HCT116 (cell line): ENCODE results near the gene MEIOC. TPM values are rescaled to one million over a fixed set of nuclear protein-coding genes. Genes with fewer than 3 reads are reported as not detected.

ENCODE experiments used
- ATAC-seq: fragments of 200-7000 bp; cut with Tn5 transposase; 2 replicates; pipeline ENCODE4 v1.9.1; 2020; ENCODE audit warnings: mild to moderate bottlenecking, moderate library complexity
- BruUV-seq: library from RNA; stranded (reverse); fragments of 400-500 nt; replicated peaks from 2 replicates; lab custom pipeline; 2021; lab: Mats Ljungman, UMichigan
- CTCF ChIA-PET: fragments of 300-600 bp; sonication (Branson Sonifier 250); formaldehyde crosslinking; loops from one replicate; lab custom pipeline; 2021; ENCODE audit warnings: antibody characterized with exemption; lab: Charles Lee
- POLR2A ChIA-PET: fragments of 300-600, 350-600 bp; sonication (Branson Sonifier 250); formaldehyde crosslinking; loops from one replicate; lab custom pipeline; 2021; ENCODE audit warnings: antibody characterized with exemption; lab: Charles Lee
- RAD21 ChIA-PET, 2 experiments: fragments of 300-600 bp; sonication (Branson Sonifier 250); formaldehyde crosslinking; loops; one replicate each; lab custom pipeline; 2023; ENCODE audit warnings: low total read pairs in 2 of 2; ENCODE audit not compliant: uncharacterized antibody in 2 of 2, unreplicated experiment in 2 of 2, low non-redundant PET in 1 of 2; lab: Charles Lee
- DNase-seq: peaks from one replicate; pipeline ENCODE4 v3.0.0-alpha.2; 2010; ENCODE audit warnings: low read depth, low spot score
- H2AFZ ChIP-seq: fragments of 200-600 bp; shearing (Covaris generic), sonication (generic); 2 replicates; pipeline ENCODE4 v1.6.1; 2017; ENCODE audit warnings: low read depth, mixed run types, mixed read lengths, antibody characterized with exemption, low read length; ENCODE audit not compliant: poor library complexity, severe bottlenecking
- H3K27ac ChIP-seq: 2 replicates; pipeline ENCODE4 v1.5.1; 2012; ENCODE audit warnings: low read depth, low read length
- H3K27me3 ChIP-seq: fragments of 200-600 bp; sonication (generic); 2 replicates; pipeline ENCODE4 v1.6.1; 2016; ENCODE audit warnings: mixed run types, low read length, mixed read lengths; ENCODE audit not compliant: insufficient read depth
- H3K36me3 ChIP-seq, 2 experiments: fragments of 200-500 bp in 1 of 2; fragments of 200-600 bp in 1 of 2; sonication (Bioruptor generic) in 1 of 2; sonication (generic) in 1 of 2; 2 replicates each; pipeline versions ENCODE4 v1.5.1 to v1.6.1; 2014 to 2016; ENCODE audit warnings: low read length in 2 of 2, inconsistent platforms in 1 of 2, mixed read lengths in 1 of 2, mixed run types in 1 of 2; ENCODE audit not compliant: insufficient read depth in 2 of 2, control insufficient read depth in 1 of 2
- H3K4me1 ChIP-seq, 2 experiments: fragments of 200-600 bp in 1 of 2; sonication (generic) in 1 of 2; 2 replicates each; pipeline versions ENCODE4 v1.5.1 to v1.6.1; 2012 to 2017; ENCODE audit warnings: low read length in 2 of 2, inconsistent platforms in 1 of 2, mild to moderate bottlenecking in 1 of 2, mixed read lengths in 1 of 2, mixed run types in 1 of 2, moderate library complexity in 1 of 2; ENCODE audit not compliant: insufficient read depth in 2 of 2, control insufficient read depth in 1 of 2
- H3K4me2 ChIP-seq: fragments of 200-600 bp; sonication (generic); 2 replicates; pipeline ENCODE4 v1.6.1; 2017; ENCODE audit warnings: mixed run types, low read length, mixed read lengths
- H3K4me3 ChIP-seq, 2 experiments: fragments of 200-600 bp in 1 of 2; sonication (generic) in 1 of 2; replicated peaks in 1 of 2; 2 replicates each; pipeline ENCODE4 v1.5.1; 2011 to 2016; ENCODE audit warnings: low read length in 2 of 2, control low read depth in 1 of 2, low read depth in 1 of 2, mild to moderate bottlenecking in 1 of 2, mixed read lengths in 1 of 2, mixed run types in 1 of 2
- H3K79me2 ChIP-seq: fragments of 200-600 bp; sonication (generic); 2 replicates; pipeline ENCODE4 v1.6.1; 2017; ENCODE audit warnings: mild to moderate bottlenecking, mixed run types, low read length, moderate library complexity, mixed read lengths; ENCODE audit not compliant: insufficient read depth
- H3K9ac ChIP-seq: fragments of 200-600 bp; sonication (generic); 2 replicates; pipeline ENCODE4 v1.6.1; 2016; ENCODE audit warnings: low read length, mixed read lengths
- H3K9me2 ChIP-seq: fragments of 200-600 bp; sonication (generic), shearing (Covaris generic); 2 replicates; pipeline ENCODE4 v1.6.1; 2017; ENCODE audit warnings: mixed run types, mild to moderate bottlenecking, moderate library complexity; ENCODE audit not compliant: insufficient read depth
- H3K9me3 ChIP-seq, 2 experiments: fragments of 200-500 bp in 1 of 2; fragments of 200-600 bp in 1 of 2; sonication (Bioruptor generic) in 1 of 2; sonication (generic) in 1 of 2; 2 replicates each; pipeline ENCODE4 v1.6.1; 2014 to 2017; ENCODE audit warnings: low read length in 2 of 2, mixed read lengths in 2 of 2, inconsistent platforms in 1 of 2, low read depth in 1 of 2, mild to moderate bottlenecking in 1 of 2, mixed run types in 1 of 2, moderate library complexity in 1 of 2; ENCODE audit not compliant: control insufficient read depth in 1 of 2, insufficient read depth in 1 of 2
- H4K20me1 ChIP-seq: fragments of 200-600 bp; sonication (generic), shearing (Covaris generic); 2 replicates; pipeline ENCODE4 v1.6.1; 2017; ENCODE audit warnings: mixed run types, mild to moderate bottlenecking, moderate library complexity; ENCODE audit not compliant: insufficient read depth
- CBX3 ChIP-seq: IDR thresholded peaks from 2 replicates; pipeline ENCODE4 v1.6.1; 2012; ENCODE audit warnings: low read depth
- CEBPB ChIP-seq: IDR thresholded peaks from 2 replicates; pipeline ENCODE4 v1.6.1; 2012; ENCODE audit warnings: low read depth
- EGR1 ChIP-seq: IDR thresholded peaks from 2 replicates; pipeline ENCODE4 v1.6.1; 2012; ENCODE audit warnings: low read depth
- ELF1 ChIP-seq: IDR thresholded peaks from 2 replicates; pipeline ENCODE4 v1.6.1; 2012; ENCODE audit warnings: low read depth, borderline replicate concordance
- EZH2 ChIP-seq: fragments of 200-600 bp; sonication (generic); IDR thresholded peaks from 2 replicates; pipeline ENCODE4 v1.6.1; 2017; ENCODE audit warnings: antibody characterized with exemption, mixed run types
- FOSL1 ChIP-seq: IDR thresholded peaks from 2 replicates; pipeline ENCODE4 v1.6.1; 2012; ENCODE audit warnings: low read depth
- JUND ChIP-seq: IDR thresholded peaks from 2 replicates; pipeline ENCODE4 v1.6.1; 2012
- RAD21 ChIP-seq: IDR thresholded peaks from 2 replicates; pipeline ENCODE4 v1.6.1; 2012; ENCODE audit warnings: low read depth, mild to moderate bottlenecking
- SP1 ChIP-seq: IDR thresholded peaks from 2 replicates; pipeline ENCODE4 v1.6.1; 2012; ENCODE audit warnings: low read depth
- SRF ChIP-seq: IDR thresholded peaks from 2 replicates; pipeline ENCODE4 v1.6.1; 2012; ENCODE audit warnings: low read depth
- YY1 ChIP-seq: IDR thresholded peaks from 2 replicates; pipeline ENCODE4 v1.6.1; 2011; ENCODE audit warnings: low read length, low read depth, moderate library complexity, mild to moderate bottlenecking; ENCODE audit not compliant: insufficient replicate concordance; ENCODE audit errors: extremely low read depth
- ZFX ChIP-seq: fragments of 450-650 bp; IDR thresholded peaks from 2 replicates; pipeline ENCODE4 v1.6.1; 2017
- ZNF274 ChIP-seq: fragments of 200-500 bp; sonication (Bioruptor generic); IDR thresholded peaks from 2 replicates; pipeline ENCODE4 v1.6.1; 2014; ENCODE audit warnings: mild to moderate bottlenecking, low read depth, low read length, inconsistent platforms
- intact Hi-C: fragments of 100-400 bp; cut with micrococcal nuclease; formaldehyde crosslinking; loops from 2 replicates; pipeline ENCODE4 v1.10.0; 2022
- total RNA-seq: library from RNA; stranded (reverse); gene quantifications from one replicate; pipeline ENCODE4 v1.2.1, GENCODE V29; 2021; ENCODE audit not compliant: unreplicated experiment
- TF ChIP-seq, protein P1 (sequence below): IDR thresholded peaks from 2 replicates; pipeline ENCODE4 v1.6.1; 2012
- TF ChIP-seq, protein P2 (sequence below): IDR thresholded peaks from 2 replicates; pipeline ENCODE4 v1.6.1; 2012
- TF ChIP-seq, protein P3 (sequence below), 3 experiments: fragments of 200-600 bp in 1 of 3; sonication (generic) in 1 of 3; IDR thresholded peaks in 2 of 3; conservative IDR thresholded peaks in 1 of 3; 2 replicates each; pipeline ENCODE4 v1.5.1; 2012 to 2017; ENCODE audit warnings: low read depth in 2 of 3, low read length in 2 of 3, antibody characterized with exemption in 1 of 3, borderline replicate concordance in 1 of 3, control low read depth in 1 of 3, mild to moderate bottlenecking in 1 of 3, mixed read lengths in 1 of 3, mixed run types in 1 of 3, moderate library complexity in 1 of 3; ENCODE audit not compliant: insufficient read depth in 1 of 3

The MEIOC gene
- total RNA-seq, 1 experiment from 2014 or later = not detected

DNA sequence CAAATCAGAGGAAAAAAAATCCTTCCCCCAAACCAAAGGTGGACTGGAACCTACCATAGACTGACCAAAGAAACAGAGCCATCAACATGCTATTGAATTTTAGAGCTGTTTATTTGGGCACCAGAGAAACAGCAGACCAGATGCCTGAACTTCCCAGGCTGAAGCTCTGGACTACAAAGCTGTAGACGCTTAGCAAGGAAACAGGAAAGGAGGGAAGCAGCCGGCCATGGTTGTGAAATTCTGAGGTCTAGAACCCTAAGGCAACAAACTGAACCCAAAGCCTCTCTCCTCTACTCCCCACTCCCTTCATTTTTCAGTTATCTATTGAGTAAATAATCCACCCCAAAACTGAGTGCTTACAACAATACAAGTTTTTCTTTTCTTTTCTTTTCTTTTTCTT lies 45.4 kb upstream of the MEIOC start:
- H3K36me3 ChIP-seq = no peaks in the 10 kb centered on the region
- ChIA-PET POLR2A (no interaction called here), RAD21 (no interaction called here), CTCF (no interaction called here)
- no peak overlapping the region for H2AFZ ChIP-seq
- ATAC-seq (no peak), DNase-seq (no peak)
- H3K27ac ChIP-seq = no peak overlapping the region
- no peaks in the 10 kb centered on the region for H4K20me1 ChIP-seq
- no peak overlapping the region for H3K9ac ChIP-seq
- intact Hi-C loops = no loop called here
- H3K4me2 ChIP-seq = no peak overlapping the region
- TF ChIP-seq EZH2 (no peak), ZNF274 (no peak), ELF1 (no peak), CBX3 (no peak), YY1 (no peak), FOSL1 (no peak), JUND (no peak)
- TF ChIP-seq, protein P1, sequence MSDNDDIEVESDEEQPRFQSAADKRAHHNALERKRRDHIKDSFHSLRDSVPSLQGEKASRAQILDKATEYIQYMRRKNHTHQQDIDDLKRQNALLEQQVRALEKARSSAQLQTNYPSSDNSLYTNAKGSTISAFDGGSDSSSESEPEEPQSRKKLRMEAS = no peak
- TF ChIP-seq, protein P2, sequence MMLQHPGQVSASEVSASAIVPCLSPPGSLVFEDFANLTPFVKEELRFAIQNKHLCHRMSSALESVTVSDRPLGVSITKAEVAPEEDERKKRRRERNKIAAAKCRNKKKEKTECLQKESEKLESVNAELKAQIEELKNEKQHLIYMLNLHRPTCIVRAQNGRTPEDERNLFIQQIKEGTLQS = no peak
- no peak overlapping the region for H3K4me3 ChIP-seq
- H3K9me2 ChIP-seq = no peaks in the 10 kb centered on the region
- 0 out of 2 replicates have a peak, but pooled peaks cover 3% of the 10 kb centered on the region for H3K27me3 ChIP-seq
- no peaks in the 10 kb centered on the region for H3K79me2 ChIP-seq
- BruUV-seq = no TSS peak
- no peaks in the 10 kb centered on the region for H3K9me3 ChIP-seq
- no peaks in the 10 kb centered on the region for H3K4me1 ChIP-seq

DNA sequence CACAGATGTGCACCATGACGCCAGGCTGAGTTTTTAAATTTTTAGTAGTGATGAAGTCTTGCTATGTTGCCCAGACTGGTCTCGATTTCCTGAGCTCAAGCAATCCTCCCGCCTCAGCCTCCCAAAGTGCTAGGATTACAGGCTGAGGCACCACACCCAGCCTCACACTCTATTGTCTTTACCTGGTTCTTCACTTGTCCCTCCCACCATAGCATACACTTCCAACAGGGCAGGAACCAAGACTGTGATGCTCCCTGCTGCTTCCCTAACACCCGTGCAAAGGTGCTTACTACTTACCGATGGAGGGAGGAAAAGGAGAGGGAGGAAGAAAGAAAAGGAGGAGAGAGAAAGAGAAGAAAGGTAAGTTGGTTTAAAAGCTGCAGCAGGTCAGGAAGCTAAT lies 41.4 kb upstream of the MEIOC start:
- Histone ChIP-seq H3K36me3 (no peaks in the 10 kb centered on the region), H3K9ac (no peak overlapping the region), H4K20me1 (no peaks in the 10 kb centered on the region), H3K27me3 (0 out of 2 replicates have a peak, but pooled peaks cover 3% of the 10 kb centered on the region), H3K27ac (no peak overlapping the region), H3K4me3 (no peak overlapping the region), H3K79me2 (no peaks in the 10 kb centered on the region), H2AFZ (no peak overlapping the region), H3K9me2 (no peaks in the 10 kb centered on the region), H3K4me2 (no peak overlapping the region), H3K9me3 (no peaks in the 10 kb centered on the region), H3K4me1 (no peaks in the 10 kb centered on the region)
- ChIA-PET CTCF (no interaction called here), POLR2A (no interaction called here), RAD21 (no interaction called here)
- no TSS peak for BruUV-seq
- intact Hi-C loops = no loop called here
- no peak for DNase-seq
- ATAC-seq = no peak
- TF ChIP-seq, protein P2 = no peak
- TF ChIP-seq YY1 (no peak), ELF1 (no peak), EGR1 (no peak), ZFX (no peak), JUND (no peak), SRF (no peak), CEBPB (no peak), CBX3 (no peak), SP1 (no peak), RAD21 (no peak)
- TF ChIP-seq, protein P3, sequence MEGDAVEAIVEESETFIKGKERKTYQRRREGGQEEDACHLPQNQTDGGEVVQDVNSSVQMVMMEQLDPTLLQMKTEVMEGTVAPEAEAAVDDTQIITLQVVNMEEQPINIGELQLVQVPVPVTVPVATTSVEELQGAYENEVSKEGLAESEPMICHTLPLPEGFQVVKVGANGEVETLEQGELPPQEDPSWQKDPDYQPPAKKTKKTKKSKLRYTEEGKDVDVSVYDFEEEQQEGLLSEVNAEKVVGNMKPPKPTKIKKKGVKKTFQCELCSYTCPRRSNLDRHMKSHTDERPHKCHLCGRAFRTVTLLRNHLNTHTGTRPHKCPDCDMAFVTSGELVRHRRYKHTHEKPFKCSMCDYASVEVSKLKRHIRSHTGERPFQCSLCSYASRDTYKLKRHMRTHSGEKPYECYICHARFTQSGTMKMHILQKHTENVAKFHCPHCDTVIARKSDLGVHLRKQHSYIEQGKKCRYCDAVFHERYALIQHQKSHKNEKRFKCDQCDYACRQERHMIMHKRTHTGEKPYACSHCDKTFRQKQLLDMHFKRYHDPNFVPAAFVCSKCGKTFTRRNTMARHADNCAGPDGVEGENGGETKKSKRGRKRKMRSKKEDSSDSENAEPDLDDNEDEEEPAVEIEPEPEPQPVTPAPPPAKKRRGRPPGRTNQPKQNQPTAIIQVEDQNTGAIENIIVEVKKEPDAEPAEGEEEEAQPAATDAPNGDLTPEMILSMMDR (IDR thresholded peaks at IDR 0.05 in 2 of 3, conservative IDR thresholded peaks at IDR 0.05 in 1 of 3; ENCODE audit: borderline replicate concordance in 1 of 3, insufficient read depth in 1 of 3, low read depth in 2 of 3, low read length in 2 of 3) = no peak
